ENCODE data around the gene HIPK2. TPM values are rescaled to one million over a fixed set of nuclear protein-coding genes. Genes with fewer than 3 reads are reported as not detected.

HIPK2 gene
- total RNA-seq, 1 donor from 2014 or later = 29.4 TPM

- intact Hi-C loops (cut with micrococcal nuclease) = no loop called here
These were observed 203.0 kb downstream of the HIPK2 start for GRCh38 chr7:139574618-139575337.

GRCh38 chr7:139573871-139574270 lies 203.9 kb downstream of the HIPK2 start:
- intact Hi-C loops (cut with micrococcal nuclease) = no loop called here

GRCh38 chr7:139572704-139573385 lies 205.0 kb downstream of the HIPK2 start:
- intact Hi-C loops (cut with micrococcal nuclease) = no loop called here

- intact Hi-C loops (cut with micrococcal nuclease) = no loop called here
These were observed 205.7 kb downstream of the HIPK2 start for GRCh38 chr7:139572071-139572470.

- intact Hi-C loops (cut with micrococcal nuclease) = no loop called here
These were observed 206.1 kb downstream of the HIPK2 start for GRCh38 chr7:139571651-139572050.

- intact Hi-C loops (cut with micrococcal nuclease) = no loop called here
These were observed 206.6 kb downstream of the HIPK2 start for GRCh38 chr7:139571190-139571589.

GRCh38 chr7:139570626-139571025 lies 207.2 kb downstream of the HIPK2 start:
- intact Hi-C loops (cut with micrococcal nuclease) = no loop called here

GRCh38 chr7:139570119-139570518 lies 207.7 kb downstream of the HIPK2 start:
- intact Hi-C loops (cut with micrococcal nuclease) = no loop called here

GRCh38 chr7:139568813-139569490 lies 208.8 kb downstream of the HIPK2 start:
- intact Hi-C loops (cut with micrococcal nuclease) = no loop called here

GRCh38 chr7:139568346-139568675 lies 209.5 kb downstream of the HIPK2 start:
- intact Hi-C loops (cut with micrococcal nuclease) = no loop called here

- intact Hi-C loops (cut with micrococcal nuclease) = no loop called here
These were observed 210.0 kb downstream of the HIPK2 start for GRCh38 chr7:139567647-139568345.

GRCh38 chr7:139566736-139567646 lies 210.8 kb downstream of the HIPK2 start:
- intact Hi-C loops (cut with micrococcal nuclease) = no loop called here

- intact Hi-C loops (cut with micrococcal nuclease) = no loop called here
These were observed 211.7 kb downstream of the HIPK2 start for GRCh38 chr7:139566075-139566474.

GRCh38 chr7:139563856-139564255 lies 213.9 kb downstream of the HIPK2 start:
- intact Hi-C loops (cut with micrococcal nuclease) = loop anchor here (5.0 kb wide), 1 partner anchor 1053 kb away; no protein-coding TSS in a partner anchor

- intact Hi-C loops (cut with micrococcal nuclease) = loop anchor here (5.0 kb wide), 1 partner anchor 1054 kb away; no protein-coding TSS in a partner anchor
These were observed 214.7 kb downstream of the HIPK2 start for GRCh38 chr7:139562961-139563565.

GRCh38 chr7:139562491-139562890 lies 215.3 kb downstream of the HIPK2 start:
- intact Hi-C loops (cut with micrococcal nuclease) = loop anchor here (5.0 kb wide), 1 partner anchor 1055 kb away; no protein-coding TSS in a partner anchor

GRCh38 chr7:139560678-139561077 lies 217.1 kb downstream of the HIPK2 start:
- intact Hi-C loops (cut with micrococcal nuclease) = loop anchor here (5.0 kb wide), 1 partner anchor 1057 kb away; no protein-coding TSS in a partner anchor

- intact Hi-C loops (cut with micrococcal nuclease) = loop anchor here (5.0 kb wide), 1 partner anchor 1057 kb away; no protein-coding TSS in a partner anchor
These were observed 217.6 kb downstream of the HIPK2 start for GRCh38 chr7:139560199-139560598.

GRCh38 chr7:139559364-139560105 lies 218.3 kb downstream of the HIPK2 start:
- intact Hi-C loops (cut with micrococcal nuclease) = loop anchor here (5.0 kb wide), 1 partner anchor 1058 kb away; no protein-coding TSS in a partner anchor
